OCI-LY1 (cell line): ENCODE data around the gene PABPC3.

Source experiments
- H2AFZ ChIP-seq: fragments of 200-600 bp; sonication (generic), shearing (Covaris generic); 2 replicates; pipeline ENCODE4 v1.6.0; 2014; ENCODE audit warnings: antibody characterized with exemption, mild to moderate bottlenecking, low read length
- H3F3A ChIP-seq: fragments of 200-600 bp; sonication (generic), shearing (Covaris generic); 2 replicates; pipeline ENCODE4 v1.6.0; 2014; ENCODE audit warnings: mild to moderate bottlenecking, antibody characterized with exemption, low read length, moderate library complexity; ENCODE audit not compliant: insufficient read depth
- H3K27ac ChIP-seq: fragments of 200-600 bp; sonication (generic); 2 replicates; pipeline ENCODE4 v1.5.1; 2014; ENCODE audit warnings: low read length, mixed run types, mild to moderate bottlenecking, low read depth; ENCODE audit not compliant: poor library complexity, severe bottlenecking
- H3K27me3 ChIP-seq: fragments of 200-600 bp; sonication (generic); 2 replicates; pipeline ENCODE4 v1.6.0; 2014; ENCODE audit warnings: antibody characterized with exemption, mild to moderate bottlenecking, low read length, moderate library complexity; ENCODE audit not compliant: insufficient read depth
- H3K36me3 ChIP-seq: fragments of 200-600 bp; sonication (generic); 2 replicates; pipeline ENCODE4 v1.6.1; 2014; ENCODE audit warnings: mild to moderate bottlenecking, antibody characterized with exemption, low read length, moderate library complexity, mixed read lengths; ENCODE audit not compliant: insufficient read depth
- H3K4me1 ChIP-seq: fragments of 200-600 bp; sonication (generic); 2 replicates; pipeline ENCODE4 v1.5.1; 2014; ENCODE audit warnings: mild to moderate bottlenecking, low read length, moderate library complexity; ENCODE audit not compliant: insufficient read depth, severe bottlenecking
- H3K4me2 ChIP-seq: fragments of 200-600 bp; sonication (generic), shearing (Covaris generic); 2 replicates; pipeline ENCODE4 v1.6.1; 2014; ENCODE audit warnings: low read length
- H3K4me3 ChIP-seq: fragments of 200-600 bp; sonication (generic); 2 replicates; pipeline ENCODE4 v1.5.1; 2014; ENCODE audit warnings: low read length, low read depth, mild to moderate bottlenecking, mixed read lengths; ENCODE audit not compliant: poor library complexity, severe bottlenecking
- H3K79me2 ChIP-seq: fragments of 200-600 bp; shearing (Covaris generic); 2 replicates; pipeline ENCODE4 v1.6.1; 2016; ENCODE audit warnings: mixed run types, low read length, mixed read lengths; ENCODE audit not compliant: insufficient read depth
- H3K9ac ChIP-seq: fragments of 200-600 bp; sonication (generic), shearing (Covaris generic); 2 replicates; pipeline ENCODE4 v1.6.1; 2014; ENCODE audit warnings: mild to moderate bottlenecking, low read length, mixed read lengths
- H3K9me2 ChIP-seq: fragments of 200-600 bp; sonication (generic), shearing (Covaris generic); 2 replicates; pipeline ENCODE4 v1.6.1; 2014; ENCODE audit warnings: low read depth, mild to moderate bottlenecking, low read length, mixed read lengths
- H3K9me3 ChIP-seq: fragments of 200-600 bp; shearing (Covaris generic); 2 replicates; pipeline ENCODE4 v1.6.1; 2014; ENCODE audit warnings: low read length, mixed read lengths
- H4K20me1 ChIP-seq: fragments of 200-600 bp; sonication (generic), shearing (Covaris generic); 2 replicates; pipeline ENCODE4 v1.6.0; 2016; ENCODE audit warnings: mild to moderate bottlenecking, low read length; ENCODE audit not compliant: insufficient read depth
- CTCF ChIP-seq: fragments of 200-600 bp; sonication (generic), shearing (Covaris generic); IDR thresholded peaks from 2 replicates; pipeline ENCODE4 v1.5.1; 2017; ENCODE audit warnings: mild to moderate bottlenecking, antibody characterized with exemption, low read length, moderate library complexity, mixed read lengths
- EZH2 ChIP-seq: fragments of 200-600 bp; sonication (generic), shearing (Covaris generic); IDR thresholded peaks from 2 replicates; pipeline ENCODE4 v1.8.0; 2017; ENCODE audit warnings: borderline replicate concordance, mixed run types, mild to moderate bottlenecking, antibody characterized with exemption, low read length, moderate library complexity, mixed read lengths

The PABPC3 gene

GRCh38 chr13:25103711-25104110, 7.8 kb downstream of the PABPC3 start:
- no peak overlapping the region for H3K27ac ChIP-seq
- no peak overlapping the region for H3K4me3 ChIP-seq
- H3K4me1 ChIP-seq, result no peaks in the 10 kb centered on the region
- H3K9me2 ChIP-seq, result no peaks in the 10 kb centered on the region
- no peaks in the 10 kb centered on the region for H3K27me3 ChIP-seq
- H3K9ac ChIP-seq, result no peak overlapping the region
- H3K9me3 ChIP-seq, result no peaks in the 10 kb centered on the region
- H4K20me1 ChIP-seq, result no peaks in the 10 kb centered on the region
- TF ChIP-seq EZH2, result no peak
- H3K4me2 ChIP-seq, result no peak overlapping the region
- no peak overlapping the region for H2AFZ ChIP-seq
- no peaks in the 10 kb centered on the region for H3K79me2 ChIP-seq
- no peaks in the 10 kb centered on the region for H3K36me3 ChIP-seq
- no peaks in the 10 kb centered on the region for H3F3A ChIP-seq

- no peak overlapping the region for H2AFZ ChIP-seq
- TF ChIP-seq EZH2, result no peak
- TF ChIP-seq CTCF, result no peak
- no peaks in the 10 kb centered on the region for H3K79me2 ChIP-seq
- H3K9me2 ChIP-seq, result no peaks in the 10 kb centered on the region
- no peak overlapping the region for H3K4me3 ChIP-seq
- H3K9me3 ChIP-seq, result no peaks in the 10 kb centered on the region
- H3K4me1 ChIP-seq, result no peaks in the 10 kb centered on the region
- no peaks in the 10 kb centered on the region for H3F3A ChIP-seq
- H4K20me1 ChIP-seq, result no peaks in the 10 kb centered on the region
- H3K36me3 ChIP-seq, result no peaks in the 10 kb centered on the region
- H3K4me2 ChIP-seq, result no peak overlapping the region
- H3K27ac ChIP-seq, result no peak overlapping the region
- no peaks in the 10 kb centered on the region for H3K27me3 ChIP-seq
- no peak overlapping the region for H3K9ac ChIP-seq
These were observed 13.4 kb downstream of the PABPC3 start for GRCh38 chr13:25109341-25109740.

- no peaks in the 10 kb centered on the region for H3K4me1 ChIP-seq
- no peak overlapping the region for H3K9ac ChIP-seq
- no peaks in the 10 kb centered on the region for H3K36me3 ChIP-seq
- no peaks in the 10 kb centered on the region for H3K9me3 ChIP-seq
- no peaks in the 10 kb centered on the region for H3K79me2 ChIP-seq
- H3K27ac ChIP-seq, result no peak overlapping the region
- no peaks in the 10 kb centered on the region for H3K9me2 ChIP-seq
- H3K27me3 ChIP-seq, result no peaks in the 10 kb centered on the region
- no peak overlapping the region for H2AFZ ChIP-seq
- no peaks in the 10 kb centered on the region for H3F3A ChIP-seq
- TF ChIP-seq EZH2 (no peak), CTCF (no peak)
- H4K20me1 ChIP-seq, result no peaks in the 10 kb centered on the region
- H3K4me2 ChIP-seq, result no peak overlapping the region
- H3K4me3 ChIP-seq, result no peak overlapping the region
These were observed 15.1 kb downstream of the PABPC3 start for GRCh38 chr13:25110956-25111584.

GRCh38 chr13:25111585-25111956, 15.6 kb downstream of the PABPC3 start:
- no peaks in the 10 kb centered on the region for H3F3A ChIP-seq
- H3K27me3 ChIP-seq, result no peaks in the 10 kb centered on the region
- H4K20me1 ChIP-seq, result no peaks in the 10 kb centered on the region
- H3K36me3 ChIP-seq, result no peaks in the 10 kb centered on the region
- TF ChIP-seq CTCF (no peak), EZH2 (no peak)
- no peak overlapping the region for H2AFZ ChIP-seq
- no peaks in the 10 kb centered on the region for H3K4me1 ChIP-seq
- no peak overlapping the region for H3K27ac ChIP-seq
- H3K9ac ChIP-seq, result no peak overlapping the region
- no peaks in the 10 kb centered on the region for H3K79me2 ChIP-seq
- no peaks in the 10 kb centered on the region for H3K9me2 ChIP-seq
- no peak overlapping the region for H3K4me3 ChIP-seq
- no peak overlapping the region for H3K4me2 ChIP-seq
- H3K9me3 ChIP-seq, result no peaks in the 10 kb centered on the region
